Measurements from ENCODE around the gene NDEL1. TPM values are rescaled to one million over a fixed set of nuclear protein-coding genes. Genes with fewer than 3 reads are reported as not detected.
"Not testable (repeated sequence)": the region's sequence is repeated elsewhere in the genome, so short reads cannot be mapped to it uniquely, and the experiment has no call there.

NDEL1 gene
- total RNA-seq, 1 experiment from 2014 or later, result 95.3 TPM

- CTCF ChIA-PET, result interaction anchor here (0.7 to 1.6 kb wide), 3 partner anchors 9 to 509 kb away, joined by 3 to 5 read pairs (median 3); no protein-coding TSS in a partner anchor
- POLR2A ChIA-PET, result interaction anchor here (0.9 to 1.4 kb wide), 3 partner anchors 8 to 170 kb away, joined by 3 read pairs; no protein-coding TSS in a partner anchor
- Mint-ChIP-seq H3K4me3 (ENCODE audit: unreplicated experiment) (no peak overlapping the region), H3K4me1 (ENCODE audit: insufficient read depth, unreplicated experiment) (peaks cover 10% of the 10 kb centered on the region), H3K27ac (ENCODE audit: low read depth, unreplicated experiment) (no peak overlapping the region), H3K36me3 (ENCODE audit: insufficient read depth, unreplicated experiment) (no peaks in the 10 kb centered on the region), H3K9me3 (ENCODE audit: unreplicated experiment) (no peaks in the 10 kb centered on the region), H3K27me3 (ENCODE audit: insufficient read depth, unreplicated experiment) (peaks cover 8% of the 10 kb centered on the region)
- intact Hi-C loops (cut with micrococcal nuclease), result no loop called here
- no TSS peak for BruUV-seq (replicated peaks)
- no peak for TF ChIP-seq CTCF (IDR thresholded peaks at IDR 0.05; ENCODE audit: unreplicated experiment)
- DNase-seq (ENCODE audit: unreplicated experiment), result no peak
Observed at GRCh38 chr17:8391711-8392110, 44.0 kb upstream of the NDEL1 start.

- no TSS peak for BruUV-seq (replicated peaks)
- intact Hi-C loops (cut with micrococcal nuclease), result no loop called here
- Mint-ChIP-seq H3K27me3 (ENCODE audit: insufficient read depth, unreplicated experiment) (peaks cover 12% of the 10 kb centered on the region), H3K36me3 (ENCODE audit: insufficient read depth, unreplicated experiment) (no peaks in the 10 kb centered on the region), H3K4me1 (ENCODE audit: insufficient read depth, unreplicated experiment) (peaks cover 10% of the 10 kb centered on the region), H3K27ac (ENCODE audit: low read depth, unreplicated experiment) (no peak overlapping the region), H3K9me3 (ENCODE audit: unreplicated experiment) (no peaks in the 10 kb centered on the region), H3K4me3 (ENCODE audit: unreplicated experiment) (no peak overlapping the region)
- ChIA-PET CTCF (interaction anchor here (1.6 kb wide), 1 partner anchor 10 kb away, joined by 5 read pairs; no protein-coding TSS in a partner anchor), POLR2A (interaction anchor here (0.9 to 2.3 kb wide), 4 partner anchors 9 to 171 kb away, joined by 3 to 18 read pairs (median 3); partner anchors contain the start of gene RPL26)
- DNase-seq (ENCODE audit: unreplicated experiment), result no peak
- TF ChIP-seq CTCF (IDR thresholded peaks at IDR 0.05; ENCODE audit: unreplicated experiment), result no peak
Observed at GRCh38 chr17:8392274-8392673, 43.4 kb upstream of the NDEL1 start.

GRCh38 chr17:8392674-8393469, 42.8 kb upstream of the NDEL1 start:
- CTCF ChIA-PET, result interaction anchor here (2.3 kb wide), 1 partner anchor 17 kb away, joined by 9 read pairs; no protein-coding TSS in a partner anchor
- Mint-ChIP-seq H3K4me3 (ENCODE audit: unreplicated experiment) (no peak overlapping the region), H3K36me3 (ENCODE audit: insufficient read depth, unreplicated experiment) (no peaks in the 10 kb centered on the region), H3K27ac (ENCODE audit: low read depth, unreplicated experiment) (no peak overlapping the region), H3K27me3 (ENCODE audit: insufficient read depth, unreplicated experiment) (peaks cover 12% of the 10 kb centered on the region), H3K9me3 (ENCODE audit: unreplicated experiment) (no peaks in the 10 kb centered on the region), H3K4me1 (ENCODE audit: insufficient read depth, unreplicated experiment) (peaks cover 10% of the 10 kb centered on the region)
- no peak for DNase-seq (ENCODE audit: unreplicated experiment)
- POLR2A ChIA-PET, result interaction anchor here (1.0 to 2.3 kb wide), 5 partner anchors 10 to 171 kb away, joined by 3 to 18 read pairs (median 3); partner anchors contain the start of gene RPL26
- no TSS peak for BruUV-seq (replicated peaks)
- no peak for TF ChIP-seq CTCF (IDR thresholded peaks at IDR 0.05; ENCODE audit: unreplicated experiment)
- intact Hi-C loops (cut with micrococcal nuclease), result no loop called here

- ChIA-PET POLR2A (interaction anchor here (1.2 to 2.3 kb wide), 3 partner anchors 10 to 33 kb away, joined by 3 to 18 read pairs (median 3); partner anchors contain the start of gene RPL26), CTCF (interaction anchor here (1.5 to 2.3 kb wide), 2 partner anchors 10 to 17 kb away, joined by 7 to 9 read pairs; no protein-coding TSS in a partner anchor)
- no peak for TF ChIP-seq CTCF (IDR thresholded peaks at IDR 0.05; ENCODE audit: unreplicated experiment)
- intact Hi-C loops (cut with micrococcal nuclease), result no loop called here
- Mint-ChIP-seq H3K4me1 (ENCODE audit: insufficient read depth, unreplicated experiment) (peaks cover 10% of the 10 kb centered on the region), H3K36me3 (ENCODE audit: insufficient read depth, unreplicated experiment) (no peaks in the 10 kb centered on the region), H3K27ac (ENCODE audit: low read depth, unreplicated experiment) (no peak overlapping the region), H3K9me3 (ENCODE audit: unreplicated experiment) (no peaks in the 10 kb centered on the region), H3K27me3 (ENCODE audit: insufficient read depth, unreplicated experiment) (peaks cover 12% of the 10 kb centered on the region), H3K4me3 (ENCODE audit: unreplicated experiment) (no peak overlapping the region)
- DNase-seq (ENCODE audit: unreplicated experiment), result no peak
- no TSS peak for BruUV-seq (replicated peaks)
Observed at GRCh38 chr17:8393470-8394231, 42.0 kb upstream of the NDEL1 start.

- POLR2A ChIA-PET, result interaction anchor here (1.7 to 2.3 kb wide), 2 partner anchors 11 to 14 kb away, joined by 3 to 18 read pairs; partner anchors contain the start of gene RPL26
- DNase-seq (ENCODE audit: unreplicated experiment); BruUV-seq (replicated peaks); H3K36me3 Mint-ChIP-seq (ENCODE audit: insufficient read depth, unreplicated experiment); H3K4me3 Mint-ChIP-seq (ENCODE audit: unreplicated experiment); H3K27ac Mint-ChIP-seq (ENCODE audit: low read depth, unreplicated experiment); H3K4me1 Mint-ChIP-seq (ENCODE audit: insufficient read depth, unreplicated experiment); intact Hi-C loops (cut with micrococcal nuclease); H3K9me3 Mint-ChIP-seq (ENCODE audit: unreplicated experiment): not testable (repeated sequence)
- peaks cover 12% of the 10 kb centered on the region for H3K27me3 Mint-ChIP-seq (ENCODE audit: insufficient read depth, unreplicated experiment)
- CTCF ChIA-PET, result interaction anchor here (0.6 to 2.3 kb wide), 3 partner anchors 11 to 1128 kb away, joined by 4 to 9 read pairs (median 7); no protein-coding TSS in a partner anchor
Observed at GRCh38 chr17:8394497-8394896, 41.2 kb upstream of the NDEL1 start.
